GM13977 (cell line): ENCODE measurements around the gene FRS3.

ENCODE experiments used
- DNase-seq: peaks from one replicate; pipeline ENCODE4 v3.0.0; 2012; ENCODE audit warnings: low spot score
- CTCF ChIP-seq: IDR thresholded peaks from 2 replicates; pipeline ENCODE4 v1.5.1; 2012; ENCODE audit warnings: mild to moderate bottlenecking, control low read depth; ENCODE audit not compliant: insufficient read depth; ENCODE audit errors: extremely low read depth, missing control alignments
- in situ Hi-C: fragments of 300-500 bp; cut with MboI; formaldehyde crosslinking; loops from one replicate; pipeline ENCODE4 v1.12.0; 2022; ENCODE audit warnings: low sequenced_read_pairs, low pct_unique_long_range_greater_than_20kb, mixed read lengths, inconsistent platforms; ENCODE audit not compliant: unreplicated experiment

Gene FRS3

DNA sequence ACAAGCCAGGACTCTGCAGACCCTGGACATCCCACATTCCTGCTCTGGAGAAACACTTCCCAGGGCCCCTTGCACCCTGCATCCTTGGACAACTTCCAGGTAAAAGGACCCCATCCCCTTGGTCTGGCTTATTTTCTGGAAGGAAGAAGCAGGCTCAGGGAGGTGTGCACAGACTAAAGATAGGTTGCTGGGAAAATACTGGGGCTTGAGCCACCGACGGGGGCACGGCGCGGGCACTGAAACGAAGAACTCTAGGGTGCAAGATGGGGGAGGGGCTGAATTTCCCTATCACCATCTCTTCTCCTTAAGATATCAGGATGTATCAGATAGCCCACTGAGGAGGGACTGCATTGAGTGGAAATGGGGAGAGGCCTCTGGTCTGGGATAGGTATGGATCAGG, 805 bp downstream of the FRS3 start:
- in situ Hi-C loops: no loop called here
- no peak for TF ChIP-seq CTCF
- DNase-seq: peak; percentile 9

DNA sequence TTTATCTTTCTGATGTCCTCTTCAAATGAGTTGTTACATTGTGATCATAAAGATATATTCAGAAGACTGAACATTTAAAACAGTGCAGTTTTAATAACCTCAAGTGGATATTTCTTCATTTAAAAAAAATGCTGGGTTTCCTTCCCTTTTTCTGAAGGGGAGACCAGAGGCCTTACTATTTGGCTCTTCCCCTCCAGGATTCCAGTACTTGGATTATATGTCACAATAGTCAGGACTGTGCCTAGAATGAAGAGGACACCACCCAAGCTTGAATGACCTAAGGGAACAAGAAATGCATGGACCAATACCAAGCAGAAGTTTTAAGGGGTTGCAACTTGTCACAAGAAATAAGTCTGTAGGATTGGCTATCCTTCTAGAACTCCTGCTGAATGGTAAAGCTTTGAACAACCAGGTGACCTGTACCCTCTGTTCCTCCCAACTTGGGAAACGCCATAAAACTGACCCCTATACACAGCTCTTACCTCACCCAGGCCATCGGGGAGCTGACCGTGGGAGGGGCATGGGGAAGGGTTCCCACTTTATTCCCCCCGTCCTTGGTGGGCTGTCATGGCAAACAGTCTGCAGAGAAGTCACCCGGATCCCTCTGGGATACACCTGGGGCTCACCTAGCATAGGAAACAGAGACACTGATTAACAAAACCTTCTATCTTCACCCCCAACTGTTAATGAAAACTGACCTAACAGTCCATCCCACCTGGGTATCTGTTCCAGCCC, 2.0 kb downstream of the FRS3 start:
- in situ Hi-C loops: no loop called here
- TF ChIP-seq CTCF: no peak
- DNase-seq: no peak

GRCh38 chr6:41775293-41775882, 4.3 kb downstream of the FRS3 start:
- no peak for TF ChIP-seq CTCF
- in situ Hi-C loops: no loop called here
- no peak for DNase-seq

DNA sequence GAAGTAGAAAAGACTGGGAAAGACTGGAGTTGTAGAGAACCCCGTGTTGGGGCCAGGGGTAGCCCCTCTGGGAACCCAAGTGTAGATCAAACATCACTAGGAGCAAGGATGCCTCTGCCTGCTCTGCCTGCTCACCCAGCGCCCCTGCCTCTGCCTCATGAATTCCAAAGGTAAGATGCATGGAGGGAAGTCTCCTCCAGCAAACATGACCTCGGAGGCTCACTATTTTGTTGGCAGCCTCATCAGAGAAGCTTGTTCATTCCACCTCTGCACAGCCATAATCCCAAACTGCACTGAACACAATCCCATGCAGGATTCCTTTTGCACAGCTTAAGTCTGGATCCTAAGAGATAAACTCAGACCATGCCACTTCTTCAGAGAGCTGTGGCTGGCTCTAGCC, 4.9 kb downstream of the FRS3 start:
- no peak for DNase-seq
- in situ Hi-C loops: no loop called here
- TF ChIP-seq CTCF: no peak

GRCh38 chr6:41771058-41771983, 8.4 kb downstream of the FRS3 start:
- TF ChIP-seq CTCF: no peak
- no peak for DNase-seq
- in situ Hi-C loops: no loop called here

DNA sequence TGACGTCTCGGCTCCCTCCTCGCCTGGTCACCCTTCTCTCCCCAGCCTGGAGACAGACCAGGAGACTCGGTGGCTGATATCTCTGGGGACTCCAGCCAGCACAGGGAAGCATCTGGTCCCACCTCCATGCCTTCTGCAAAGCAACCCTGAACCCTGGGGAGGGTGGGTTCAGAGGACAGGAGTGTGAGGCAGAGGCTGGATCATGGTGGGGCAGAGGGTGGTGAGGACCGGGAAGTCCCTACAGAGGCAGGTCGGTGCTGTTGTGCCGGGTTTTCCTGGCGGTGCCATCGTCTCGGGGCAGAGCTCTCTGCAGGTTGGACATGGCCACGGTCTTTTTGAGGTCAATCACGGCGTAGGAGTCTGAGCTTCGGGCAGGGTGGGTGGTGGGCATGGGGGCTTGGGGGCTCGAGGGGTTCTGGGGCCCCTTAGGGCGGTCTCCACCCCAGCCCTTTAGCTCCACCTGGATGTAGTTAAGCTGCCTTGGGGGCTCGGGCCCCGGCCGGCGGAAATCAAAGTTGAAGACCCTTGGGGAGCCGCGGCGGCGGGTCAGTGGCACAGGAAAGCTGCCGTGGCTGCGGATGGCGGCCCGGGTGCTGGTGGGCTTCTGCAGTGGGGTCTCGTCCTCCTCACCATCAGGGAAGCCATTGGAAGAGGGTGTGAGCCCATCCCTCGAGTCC, 9.2 kb downstream of the FRS3 start:
- in situ Hi-C loops: no loop called here
- no peak for TF ChIP-seq CTCF
- no peak for DNase-seq
